ENCODE data around the gene TRPV6. TPM values are rescaled to one million over a fixed set of nuclear protein-coding genes. Genes with fewer than 3 reads are reported as not detected.

TRPV6 gene
- polyA plus RNA-seq: not detected

- Mint-ChIP-seq H3K9me3 (no peaks in the 10 kb centered on the region), H3K27ac (no peak within 1 kb of the TSS), H3K4me3 (no peak within 1 kb of the TSS), H3K4me1 (no peaks in the 10 kb centered on the region), H3K36me3 (no peaks in the 10 kb centered on the region), H3K27me3 (ENCODE audit: low read depth in 3 of 3) (peaks cover 3 to 10% (median 5%) of the 10 kb centered on the region in 3 donors)
- no peak for DNase-seq
Observed at GRCh38 chr7:142885311-142886230, at the start of gene TRPV6. TRPV6 (minus strand) TSS chr7:142885745.

DNA sequence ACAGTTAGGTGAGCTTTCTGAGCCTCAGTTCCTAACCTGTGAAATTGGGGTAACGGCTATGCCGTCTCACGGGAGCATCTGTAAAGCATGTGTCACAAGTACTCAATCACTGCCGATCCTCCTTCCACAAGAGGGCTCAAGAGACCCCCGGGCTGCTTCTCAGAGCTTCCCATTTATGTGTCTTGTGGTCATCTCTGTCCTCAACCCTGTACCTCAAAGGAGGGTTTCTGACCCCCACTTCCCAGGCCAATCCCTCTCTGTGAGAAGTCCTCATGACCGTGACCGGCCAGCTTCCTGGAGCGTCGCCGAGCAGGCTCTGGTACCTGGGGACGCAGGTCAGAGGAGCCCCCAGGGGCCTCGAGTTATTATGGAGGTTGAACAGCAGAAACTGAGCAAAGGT is 48.5 kb upstream of the TRPV6 start:
- Mint-ChIP-seq H3K4me3 (no peak overlapping the region), H3K27ac (no peak overlapping the region), H3K4me1 (no peaks in the 10 kb centered on the region), H3K9me3 (peaks cover 0 to 3% (median 0%) of the 10 kb centered on the region in 6 donors), H3K27me3 (ENCODE audit: low read depth in 3 of 3) (peaks cover 0 to 1% (median 0%) of the 10 kb centered on the region in 3 donors), H3K36me3 (no peaks in the 10 kb centered on the region)
- no peak for DNase-seq

- peaks cover 0 to 1% (median under 1%) of the 10 kb centered on the region in 3 donors for H3K27me3 Mint-ChIP-seq (ENCODE audit: low read depth in 3 of 3)
- H3K4me1 Mint-ChIP-seq: no peaks in the 10 kb centered on the region
- H3K4me3 Mint-ChIP-seq: no peak within 1 kb of the TSS
- DNase-seq: no peak
- peaks cover 0 to 3% (median 0%) of the 10 kb centered on the region in 6 donors for H3K9me3 Mint-ChIP-seq
- H3K27ac Mint-ChIP-seq: no peak within 1 kb of the TSS
- no peaks in the 10 kb centered on the region for H3K36me3 Mint-ChIP-seq
Observed at GRCh38 chr7:142933624-142934023, 48.1 kb upstream of the TRPV6 start, which contains the start of gene TRPV5. TRPV5 (minus strand) TSS chr7:142933746; CDS start chr7:142933459, 287 bp downstream.

DNA sequence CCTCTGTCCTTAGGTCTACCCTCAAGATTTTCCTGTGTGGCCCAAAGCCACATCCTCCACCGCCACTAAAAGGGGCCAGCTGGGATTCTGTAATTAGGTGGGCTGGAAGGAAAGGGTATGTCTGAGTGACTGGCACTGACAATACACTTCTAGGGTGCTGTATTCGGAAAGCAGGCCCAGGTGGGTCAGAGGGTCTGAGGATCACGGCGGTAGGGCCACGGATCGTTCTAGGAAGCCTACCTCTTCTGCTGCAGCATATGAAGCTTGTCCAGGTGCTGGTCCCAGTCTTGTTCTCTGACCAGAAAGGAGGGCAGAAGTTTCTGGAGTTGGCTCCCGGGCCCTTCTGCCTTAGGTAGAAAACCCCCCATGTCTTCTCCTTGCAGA is 47.5 kb upstream of the TRPV6 start:
- H3K9me3 Mint-ChIP-seq: peaks cover 0 to 3% (median 0%) of the 10 kb centered on the region in 6 donors
- no peaks in the 10 kb centered on the region for H3K36me3 Mint-ChIP-seq
- H3K27ac Mint-ChIP-seq: no peak overlapping the region
- peaks cover 0 to 2% (median 1%) of the 10 kb centered on the region in 3 donors for H3K27me3 Mint-ChIP-seq (ENCODE audit: low read depth in 3 of 3)
- no peak for DNase-seq
- H3K4me1 Mint-ChIP-seq: no peaks in the 10 kb centered on the region
- no peak overlapping the region for H3K4me3 Mint-ChIP-seq

DNA sequence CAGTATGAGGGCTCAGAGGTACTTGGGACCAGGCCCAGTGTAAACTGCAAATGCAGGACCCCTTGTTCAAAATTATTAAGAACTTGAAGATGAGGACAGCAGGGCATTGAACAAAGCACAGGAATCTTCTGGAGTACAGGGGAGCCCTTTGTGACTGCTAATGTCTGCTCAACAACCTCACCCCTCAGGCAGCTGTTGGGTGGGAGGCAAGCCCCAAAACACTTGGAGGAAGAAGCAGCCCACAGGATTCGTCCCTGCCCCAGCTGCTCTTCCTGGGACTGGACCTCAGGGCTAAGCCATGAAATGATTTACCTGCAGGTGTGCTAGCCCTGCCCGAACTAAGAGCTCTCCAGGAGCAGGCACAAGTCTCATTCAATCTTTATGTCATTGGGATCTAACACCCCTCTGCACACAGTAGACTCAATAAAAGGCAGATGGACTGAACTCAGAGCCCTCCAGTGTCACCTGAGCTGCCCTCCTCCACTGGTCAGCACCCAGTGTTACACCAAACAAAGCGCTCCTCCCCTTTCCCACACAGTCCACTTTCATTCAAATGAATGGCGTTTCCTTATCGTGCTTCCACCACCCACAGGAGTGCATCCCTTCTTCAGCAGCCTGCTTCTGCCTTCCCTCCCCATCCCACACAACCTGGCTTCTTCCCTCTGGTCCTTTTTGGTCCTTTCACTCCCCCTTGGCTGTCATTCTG is 47.0 kb upstream of the TRPV6 start:
- no peak overlapping the region for H3K27ac Mint-ChIP-seq
- peaks cover 0 to 2% (median 0%) of the 10 kb centered on the region in 3 donors for H3K27me3 Mint-ChIP-seq (ENCODE audit: low read depth in 3 of 3)

GRCh38 chr7:142930126-142930730 is 44.7 kb upstream of the TRPV6 start:
- no peaks in the 10 kb centered on the region for H3K4me1 Mint-ChIP-seq
- DNase-seq: no peak
- H3K27me3 Mint-ChIP-seq (ENCODE audit: low read depth in 3 of 3): peaks cover 2 to 3% (median 2%) of the 10 kb centered on the region in 3 donors
- H3K27ac Mint-ChIP-seq: no peak overlapping the region
- peaks cover 0 to 3% (median 0%) of the 10 kb centered on the region in 6 donors for H3K9me3 Mint-ChIP-seq
- no peak overlapping the region for H3K4me3 Mint-ChIP-seq
- no peaks in the 10 kb centered on the region for H3K36me3 Mint-ChIP-seq

More for the DNA sequence above, 47.0 kb upstream of the TRPV6 start:
- Mint-ChIP-seq H3K9me3 (peaks cover 0 to 3% (median 0%) of the 10 kb centered on the region in 6 donors), H3K4me3 (no peak overlapping the region), H3K36me3 (no peaks in the 10 kb centered on the region), H3K4me1 (no peaks in the 10 kb centered on the region)
- DNase-seq: no peak

DNA sequence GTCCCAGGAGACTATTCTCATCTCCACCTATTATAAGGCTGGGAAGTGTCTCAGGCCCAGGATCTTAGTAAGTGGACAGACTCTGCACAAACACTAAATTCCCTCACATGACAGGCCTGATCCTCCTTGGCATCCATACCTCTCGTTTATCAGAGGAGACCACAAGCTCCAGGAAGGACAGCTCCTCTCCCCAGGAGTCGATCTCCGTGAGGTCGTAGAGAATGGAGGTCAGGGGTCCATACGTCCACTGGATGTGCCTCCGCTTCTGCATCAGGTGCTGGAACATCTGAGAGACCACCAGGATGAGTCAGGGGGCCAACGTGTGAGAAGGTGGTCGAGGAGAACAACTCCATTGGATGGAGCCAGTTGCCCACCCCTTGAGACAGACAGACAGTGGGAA is 42.4 kb upstream of the TRPV6 start:
- no peaks in the 10 kb centered on the region for H3K9me3 Mint-ChIP-seq
- H3K4me1 Mint-ChIP-seq: no peaks in the 10 kb centered on the region
- H3K4me3 Mint-ChIP-seq: no peak overlapping the region
- H3K27ac Mint-ChIP-seq: no peak overlapping the region
- H3K27me3 Mint-ChIP-seq (ENCODE audit: low read depth in 3 of 3): peaks cover 2 to 6% (median 2%) of the 10 kb centered on the region in 3 donors
- DNase-seq: no peak
- no peaks in the 10 kb centered on the region for H3K36me3 Mint-ChIP-seq

GRCh38 chr7:142927085-142927745 is 41.7 kb upstream of the TRPV6 start:
- H3K9me3 Mint-ChIP-seq: no peaks in the 10 kb centered on the region
- H3K36me3 Mint-ChIP-seq: no peaks in the 10 kb centered on the region
- H3K27me3 Mint-ChIP-seq (ENCODE audit: low read depth in 3 of 3): peaks cover 2 to 6% (median 2%) of the 10 kb centered on the region in 3 donors
- H3K4me1 Mint-ChIP-seq: no peaks in the 10 kb centered on the region
- DNase-seq: no peak
- H3K27ac Mint-ChIP-seq: no peak overlapping the region
- no peak overlapping the region for H3K4me3 Mint-ChIP-seq

- H3K27ac Mint-ChIP-seq: no peak overlapping the region
- no peaks in the 10 kb centered on the region for H3K4me1 Mint-ChIP-seq
- no peaks in the 10 kb centered on the region for H3K36me3 Mint-ChIP-seq
- no peaks in the 10 kb centered on the region for H3K9me3 Mint-ChIP-seq
- DNase-seq: no peak
- H3K27me3 Mint-ChIP-seq (ENCODE audit: low read depth in 3 of 3): peaks cover 2 to 6% (median 2%) of the 10 kb centered on the region in 3 donors
- no peak overlapping the region for H3K4me3 Mint-ChIP-seq
Observed at GRCh38 chr7:142925413-142925812, 39.9 kb upstream of the TRPV6 start.

GRCh38 chr7:142923391-142923790 is 37.8 kb upstream of the TRPV6 start:
- Mint-ChIP-seq H3K27me3 (ENCODE audit: low read depth in 3 of 3) (peaks cover 0 to 7% (median 2%) of the 10 kb centered on the region in 3 donors), H3K9me3 (no peaks in the 10 kb centered on the region), H3K27ac (no peak overlapping the region), H3K36me3 (no peaks in the 10 kb centered on the region), H3K4me3 (no peak overlapping the region), H3K4me1 (no peaks in the 10 kb centered on the region)
- no peak for DNase-seq

GRCh38 chr7:142919656-142920055 is 34.1 kb upstream of the TRPV6 start:
- Mint-ChIP-seq H3K4me3 (no peak overlapping the region), H3K27me3 (ENCODE audit: low read depth in 3 of 3) (peaks cover 0 to 4% (median 0%) of the 10 kb centered on the region in 3 donors)

DNA sequence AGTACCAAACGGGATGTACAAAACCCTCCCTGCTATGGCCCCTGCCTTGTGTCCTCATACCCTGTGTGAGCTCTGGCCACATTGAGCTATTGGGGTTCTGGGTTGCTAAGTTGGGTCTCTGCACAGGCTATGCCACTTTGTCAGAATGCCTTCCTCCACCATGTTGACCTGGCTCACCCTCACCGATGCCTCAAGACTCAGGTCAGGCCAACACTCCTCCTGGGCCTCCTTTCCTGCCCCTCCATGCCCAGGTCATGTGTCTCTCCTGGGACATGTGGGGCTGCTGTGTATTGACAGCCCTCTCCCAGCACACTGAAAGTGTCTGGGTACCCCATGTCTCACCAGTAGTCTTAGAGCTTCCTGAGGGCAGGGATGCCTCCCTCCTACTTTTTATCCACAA is 33.4 kb upstream of the TRPV6 start:
- DNase-seq: no peak
- H3K27ac Mint-ChIP-seq: no peak overlapping the region
- no peaks in the 10 kb centered on the region for H3K9me3 Mint-ChIP-seq
- H3K27me3 Mint-ChIP-seq (ENCODE audit: low read depth in 3 of 3): peaks cover 0 to 2% (median 0%) of the 10 kb centered on the region in 3 donors
- H3K4me1 Mint-ChIP-seq: no peaks in the 10 kb centered on the region
- no peaks in the 10 kb centered on the region for H3K36me3 Mint-ChIP-seq
- H3K4me3 Mint-ChIP-seq: no peak overlapping the region

More at GRCh38 chr7:142919656-142920055, 34.1 kb upstream of the TRPV6 start:
- Mint-ChIP-seq H3K36me3 (no peaks in the 10 kb centered on the region), H3K9me3 (no peaks in the 10 kb centered on the region), H3K27ac (no peak overlapping the region), H3K4me1 (no peaks in the 10 kb centered on the region)
- DNase-seq: no peak

DNA sequence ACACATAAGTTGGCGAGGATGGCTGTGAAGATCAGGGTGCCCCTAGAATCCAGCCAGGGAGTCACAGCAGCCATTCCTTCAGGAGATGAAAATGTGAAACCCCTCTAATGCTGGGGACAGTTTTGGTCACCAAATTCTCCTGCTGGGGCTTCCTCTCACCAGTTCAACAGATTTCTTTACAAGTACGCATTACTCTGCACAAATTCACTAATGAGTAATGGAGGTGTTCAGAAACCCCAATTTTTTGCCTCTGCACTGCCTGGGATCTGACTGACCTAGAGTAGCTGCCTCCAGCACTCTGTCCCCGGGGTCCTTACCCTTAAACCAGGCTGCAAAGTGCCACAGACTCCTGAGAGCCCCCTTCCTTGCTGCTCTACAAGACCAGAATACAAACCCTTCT is 31.9 kb upstream of the TRPV6 start:
- H3K4me1 Mint-ChIP-seq: no peaks in the 10 kb centered on the region
- no peaks in the 10 kb centered on the region for H3K36me3 Mint-ChIP-seq
- H3K9me3 Mint-ChIP-seq: no peaks in the 10 kb centered on the region
- H3K27ac Mint-ChIP-seq: no peak overlapping the region
- no peak for DNase-seq
- H3K27me3 Mint-ChIP-seq (ENCODE audit: low read depth in 3 of 3): peaks cover 0 to 2% (median 1%) of the 10 kb centered on the region in 3 donors
- H3K4me3 Mint-ChIP-seq: no peak overlapping the region
